ENCODE measurements around the gene HAGH. TPM values are rescaled to one million over a fixed set of nuclear protein-coding genes. Genes with fewer than 3 reads are reported as not detected.

The HAGH gene
- total RNA-seq, 1 experiment from 2014 or later: 120 TPM

DNA sequence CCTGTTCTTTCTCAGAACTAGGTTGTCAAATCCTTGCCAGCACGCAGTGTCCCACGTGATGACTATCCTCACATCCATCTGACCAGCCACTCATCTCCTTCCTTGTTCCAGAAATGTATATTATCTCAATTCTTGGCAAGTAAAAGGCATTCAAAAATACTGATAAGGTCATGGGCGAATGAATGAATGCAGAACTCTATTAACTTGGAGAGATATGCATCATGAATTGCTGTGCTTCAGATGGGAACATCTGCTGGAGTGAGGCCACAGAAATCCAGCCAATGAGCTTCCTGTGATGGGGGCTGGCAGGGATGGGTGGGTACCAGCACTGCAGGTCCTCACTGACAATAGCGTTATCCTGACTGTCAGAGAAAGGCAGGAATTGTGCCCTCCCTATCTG lies 19.4 kb upstream of the HAGH start:
- no peaks in the 10 kb centered on the region for H3K36me3 ChIP-seq
- no peak for DNase-seq
- H3K9me3 ChIP-seq: no peaks in the 10 kb centered on the region
- no peaks in the 10 kb centered on the region for H3K27me3 ChIP-seq
- no peak overlapping the region for H3K4me3 ChIP-seq

DNA sequence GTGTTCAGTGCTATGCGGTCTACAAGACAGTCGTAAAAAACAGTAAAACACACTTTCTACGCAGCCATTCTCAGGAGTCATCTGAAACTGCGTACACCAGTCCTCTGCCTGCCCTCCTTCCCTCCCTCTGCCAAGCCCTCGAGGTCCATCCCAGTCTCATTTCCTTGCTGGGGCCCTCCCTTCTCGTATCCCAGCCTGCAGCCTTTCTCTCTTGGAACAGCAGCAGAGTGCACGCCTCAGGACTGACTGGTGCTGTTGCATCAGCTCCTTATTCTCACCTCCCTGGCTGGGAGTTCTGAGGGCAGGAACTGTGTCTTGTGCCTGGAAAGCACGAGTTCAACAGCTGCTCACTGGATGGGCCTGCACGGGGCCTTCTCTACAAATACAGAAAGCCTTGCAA lies 12.9 kb upstream of the HAGH start:
- no peak overlapping the region for H3K4me3 ChIP-seq
- H3K9me3 ChIP-seq: no peaks in the 10 kb centered on the region
- DNase-seq: no peak
- H3K27me3 ChIP-seq: no peaks in the 10 kb centered on the region; the same call in 1 of the 2 replicates
- 0 out of 2 replicates have a peak, but pooled peaks cover 2% of the 10 kb centered on the region for H3K36me3 ChIP-seq

- no peaks in the 10 kb centered on the region; the same call in 1 of the 2 replicates for H3K27me3 ChIP-seq
- H3K4me3 ChIP-seq: no peak overlapping the region
- H3K36me3 ChIP-seq: peaks cover 15% of the 10 kb centered on the region
- H3K9me3 ChIP-seq: no peaks in the 10 kb centered on the region
- DNase-seq: no peak
Observed at GRCh38 chr16:1834096-1834495, 7.5 kb upstream of the HAGH start.

GRCh38 chr16:1832838-1833454 lies 6.3 kb upstream of the HAGH start:
- Histone ChIP-seq H3K9me3 (no peaks in the 10 kb centered on the region), H3K27me3 (no peaks in the 10 kb centered on the region; the same call in 1 of the 2 replicates)

DNA sequence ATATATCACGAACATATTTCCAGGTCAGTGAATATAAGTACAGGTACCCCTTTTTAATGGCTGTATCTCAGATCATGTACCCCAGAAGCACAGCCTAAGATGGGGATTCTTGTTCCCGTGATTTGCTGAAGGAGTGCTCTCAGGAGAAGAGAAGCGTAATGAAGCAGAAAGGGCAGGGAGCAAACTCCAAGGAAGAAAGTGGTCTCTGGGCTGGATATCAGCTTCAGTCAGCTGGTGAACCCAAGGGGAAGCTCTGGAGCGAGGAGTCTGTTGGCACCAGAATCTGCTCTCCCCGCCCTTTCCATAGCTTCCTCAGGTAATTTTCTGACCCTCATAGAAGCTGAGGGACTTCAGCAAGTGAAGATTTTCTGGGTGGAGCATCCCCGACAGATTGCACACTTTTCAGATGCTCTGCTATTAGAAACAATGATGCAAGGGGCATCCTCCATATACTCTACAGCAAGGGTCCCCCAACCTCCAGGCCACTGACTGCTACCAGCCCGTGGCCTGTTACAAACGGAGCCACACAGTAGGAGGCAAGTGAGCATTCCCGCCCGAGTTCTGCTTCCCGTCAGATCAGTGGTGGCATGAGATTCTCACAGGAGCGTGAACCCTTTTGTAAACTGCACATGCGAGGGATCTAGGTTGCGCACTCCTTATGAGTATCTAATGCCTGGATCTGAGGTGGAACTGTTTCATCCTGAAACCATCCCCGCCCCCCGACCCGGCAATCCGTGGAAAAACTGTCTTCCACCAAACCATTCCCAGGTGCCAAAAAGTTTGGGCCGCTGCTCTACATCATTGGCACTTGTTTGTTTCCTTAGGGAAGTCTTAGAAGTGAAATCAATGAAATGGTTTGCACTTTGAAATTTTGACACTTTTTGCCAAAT lies 4.8 kb upstream of the HAGH start:
- Histone ChIP-seq H3K36me3 (peaks cover 19% of the 10 kb centered on the region), H3K27me3 (no peaks in the 10 kb centered on the region), H3K4me3 (no peak overlapping the region), H3K9me3 (no peaks in the 10 kb centered on the region)
- DNase-seq: no peak

More at GRCh38 chr16:1832838-1833454, 6.3 kb upstream of the HAGH start:
- DNase-seq: no peak
- H3K4me3 ChIP-seq: no peak overlapping the region
- H3K36me3 ChIP-seq: peaks cover 19% of the 10 kb centered on the region

DNA sequence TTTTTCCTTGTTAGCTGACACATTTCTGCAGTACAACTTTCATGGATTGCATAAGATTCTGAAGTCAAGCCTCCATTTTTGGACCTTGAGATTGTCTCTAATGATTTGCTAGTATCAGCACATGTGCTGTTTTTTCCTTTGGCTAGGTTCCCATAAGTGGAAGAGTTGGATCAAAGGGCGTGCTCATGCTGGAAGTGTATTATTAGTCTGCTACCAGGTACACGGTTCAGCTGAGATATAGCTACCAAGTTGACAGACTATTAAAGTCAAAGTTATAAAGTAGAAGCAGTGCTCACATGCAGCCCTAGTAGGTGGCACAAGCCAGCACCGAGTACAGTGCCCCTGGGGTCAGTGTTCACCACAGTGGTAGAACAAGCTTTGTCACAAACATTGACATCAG lies 3.6 kb upstream of the HAGH start:
- no peak for DNase-seq
- no peaks in the 10 kb centered on the region for H3K9me3 ChIP-seq
- H3K4me3 ChIP-seq: no peak overlapping the region
- H3K36me3 ChIP-seq: peaks cover 19% of the 10 kb centered on the region
- no peaks in the 10 kb centered on the region for H3K27me3 ChIP-seq

DNA sequence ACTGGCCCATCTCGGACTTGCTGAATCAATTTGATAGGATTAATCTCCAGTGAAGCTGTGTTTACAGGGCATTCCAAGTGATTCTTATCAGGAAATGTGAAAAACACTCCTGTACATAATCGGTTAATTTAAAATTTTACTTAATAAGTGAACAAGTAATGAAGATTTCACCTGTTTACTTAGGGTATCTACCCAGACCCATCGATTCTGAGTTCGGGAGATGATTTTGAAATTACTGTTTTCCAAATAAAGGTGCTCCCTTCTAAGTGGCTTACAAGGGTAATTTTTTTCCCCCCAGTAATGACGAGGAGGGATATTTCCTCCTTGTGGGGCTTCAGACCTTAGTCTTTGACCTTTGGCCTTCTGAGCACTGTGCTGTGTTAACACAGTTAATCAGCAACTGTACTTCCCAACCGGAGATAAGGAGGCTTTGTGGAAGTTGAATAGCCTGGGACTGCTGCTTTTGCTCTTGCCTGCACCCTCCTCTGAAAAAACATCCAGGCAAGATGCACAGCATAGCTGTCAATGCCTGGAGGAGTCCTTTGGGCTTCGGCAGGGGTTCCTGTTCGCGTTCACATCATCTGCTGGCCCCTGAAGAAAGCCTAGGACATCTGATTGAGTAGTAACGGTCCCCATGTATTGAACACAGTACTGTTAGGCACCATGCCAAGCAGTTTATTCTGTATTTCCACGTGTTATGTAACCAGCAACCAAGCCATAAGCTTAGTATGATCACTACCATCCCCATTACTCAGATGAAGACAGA lies 2.2 kb upstream of the HAGH start:
- Histone ChIP-seq H3K9me3 (no peaks in the 10 kb centered on the region), H3K27me3 (no peaks in the 10 kb centered on the region), H3K4me3 (peak overlapping the region; percentile 80), H3K36me3 (peaks cover 19% of the 10 kb centered on the region)
- DNase-seq: no peak

GRCh38 chr16:1825864-1826690 lies 548 bp downstream of the HAGH start:
- H3K9me3 ChIP-seq: no peaks in the 10 kb centered on the region
- peak overlapping the region; percentile 43 for H3K4me3 ChIP-seq
- DNase-seq: peak; percentile 14
- H3K27me3 ChIP-seq: no peaks in the 10 kb centered on the region
- peaks cover 25% of the 10 kb centered on the region for H3K36me3 ChIP-seq

DNA sequence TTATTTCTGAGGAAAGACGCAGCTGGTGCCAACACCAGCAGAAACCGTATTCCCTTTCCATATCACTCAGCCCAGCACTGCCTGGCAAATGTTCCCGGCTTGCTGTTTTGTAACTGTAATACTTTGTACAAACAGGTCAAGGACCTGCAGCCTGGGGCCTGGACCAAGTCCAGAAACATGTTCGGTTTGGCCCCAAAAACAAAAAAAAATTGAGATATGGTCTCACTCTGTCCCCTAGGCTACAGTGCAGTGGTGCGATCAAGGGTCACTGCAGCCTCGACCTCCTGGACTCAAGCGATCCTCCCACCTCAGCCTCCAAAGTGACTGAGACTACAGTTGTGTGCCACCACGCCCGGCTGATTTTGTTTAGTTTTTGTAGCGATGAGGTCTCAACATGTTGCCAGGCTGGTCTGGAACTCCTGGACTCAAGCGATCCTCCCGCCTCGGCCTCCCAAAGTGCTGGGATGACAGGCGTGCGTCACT lies 1.2 kb downstream of the HAGH start:
- no peak for DNase-seq
- Histone ChIP-seq H3K36me3 (peaks cover 23% of the 10 kb centered on the region), H3K9me3 (no peaks in the 10 kb centered on the region), H3K27me3 (no peaks in the 10 kb centered on the region), H3K4me3 (peak overlapping the region; percentile 43)

- peak; percentile 36 for DNase-seq
Observed at GRCh38 chr16:1823821-1824220, 2.8 kb downstream of the HAGH start.

DNA sequence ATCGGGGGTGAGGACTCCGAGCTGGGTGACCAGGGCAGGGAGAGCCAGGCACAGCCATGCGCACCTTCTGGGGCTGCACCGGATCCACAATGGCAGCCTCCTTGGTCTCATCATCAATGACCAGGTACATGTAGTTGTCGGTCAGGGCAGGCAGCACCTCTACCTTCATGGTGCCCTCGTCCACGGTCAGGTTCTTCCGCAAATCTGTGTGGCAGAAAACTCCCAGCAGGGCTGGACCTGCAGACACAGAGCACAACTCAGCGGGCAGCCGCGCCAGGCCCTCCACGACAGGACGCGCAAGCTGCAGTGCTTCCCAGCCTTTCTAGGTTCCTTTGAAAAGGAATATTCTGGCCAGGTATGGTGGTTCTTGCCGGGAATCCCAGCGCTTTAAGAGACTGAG lies 3.8 kb downstream of the HAGH start:
- H3K27me3 ChIP-seq: no peaks in the 10 kb centered on the region
- H3K9me3 ChIP-seq: no peaks in the 10 kb centered on the region
- no peak overlapping the region for H3K4me3 ChIP-seq
- peaks cover 6% of the 10 kb centered on the region for H3K36me3 ChIP-seq
- DNase-seq: no peak

More at GRCh38 chr16:1823821-1824220, 2.8 kb downstream of the HAGH start:
- Histone ChIP-seq H3K36me3 (peaks cover 10% of the 10 kb centered on the region), H3K4me3 (no peak overlapping the region), H3K27me3 (no peaks in the 10 kb centered on the region), H3K9me3 (no peaks in the 10 kb centered on the region)

- Histone ChIP-seq H3K36me3 (peaks cover 10% of the 10 kb centered on the region), H3K27me3 (no peaks in the 10 kb centered on the region), H3K4me3 (no peak overlapping the region), H3K9me3 (no peaks in the 10 kb centered on the region)
- no peak for DNase-seq
Observed at GRCh38 chr16:1821861-1822611, 4.6 kb downstream of the HAGH start.

GRCh38 chr16:1820946-1821290 lies 5.7 kb downstream of the HAGH start:
- no peaks in the 10 kb centered on the region for H3K9me3 ChIP-seq
- H3K4me3 ChIP-seq: no peak overlapping the region
- H3K36me3 ChIP-seq: peaks cover 19% of the 10 kb centered on the region
- no peaks in the 10 kb centered on the region for H3K27me3 ChIP-seq
- DNase-seq: no peak

GRCh38 chr16:1820096-1820945 lies 6.3 kb downstream of the HAGH start:
- Histone ChIP-seq H3K9me3 (no peaks in the 10 kb centered on the region), H3K36me3 (peaks cover 22% of the 10 kb centered on the region), H3K27me3 (no peaks in the 10 kb centered on the region), H3K4me3 (no peak overlapping the region)
- DNase-seq: no peak

DNA sequence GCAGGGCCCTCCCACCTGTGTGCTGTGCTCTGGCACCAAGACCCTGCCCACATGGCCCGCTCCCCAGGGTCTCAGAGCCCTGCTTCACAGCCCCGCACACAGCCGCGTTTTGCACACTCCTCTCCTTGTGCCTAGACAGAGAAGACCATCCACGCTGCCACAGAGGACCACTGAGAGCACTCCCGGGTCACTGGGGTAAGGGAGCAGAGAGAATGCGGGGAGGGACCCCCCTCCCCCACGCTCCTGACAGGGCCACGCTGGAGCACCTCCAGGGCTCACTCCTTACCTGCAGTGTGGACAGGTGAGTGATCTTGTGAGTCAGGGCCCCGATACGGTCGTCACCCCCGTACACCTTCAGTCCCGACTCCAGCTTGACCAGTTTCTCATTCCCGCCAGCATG lies 7.0 kb downstream of the HAGH start:
- no peaks in the 10 kb centered on the region for H3K27me3 ChIP-seq
- no peak overlapping the region for H3K4me3 ChIP-seq
- H3K9me3 ChIP-seq: no peaks in the 10 kb centered on the region
- H3K36me3 ChIP-seq: peaks cover 23% of the 10 kb centered on the region
- DNase-seq: no peak
